Measurements from ENCODE around the gene SERPINF2. TPM values are rescaled to one million over a fixed set of nuclear protein-coding genes. Genes with fewer than 3 reads are reported as not detected.
"Not testable (repeated sequence)": the region's sequence is repeated elsewhere in the genome, so short reads cannot be mapped to it uniquely, and the experiment has no call there.

The SERPINF2 gene
- total RNA-seq, 1 donor from 2014 or later: 20.6 TPM

DNA sequence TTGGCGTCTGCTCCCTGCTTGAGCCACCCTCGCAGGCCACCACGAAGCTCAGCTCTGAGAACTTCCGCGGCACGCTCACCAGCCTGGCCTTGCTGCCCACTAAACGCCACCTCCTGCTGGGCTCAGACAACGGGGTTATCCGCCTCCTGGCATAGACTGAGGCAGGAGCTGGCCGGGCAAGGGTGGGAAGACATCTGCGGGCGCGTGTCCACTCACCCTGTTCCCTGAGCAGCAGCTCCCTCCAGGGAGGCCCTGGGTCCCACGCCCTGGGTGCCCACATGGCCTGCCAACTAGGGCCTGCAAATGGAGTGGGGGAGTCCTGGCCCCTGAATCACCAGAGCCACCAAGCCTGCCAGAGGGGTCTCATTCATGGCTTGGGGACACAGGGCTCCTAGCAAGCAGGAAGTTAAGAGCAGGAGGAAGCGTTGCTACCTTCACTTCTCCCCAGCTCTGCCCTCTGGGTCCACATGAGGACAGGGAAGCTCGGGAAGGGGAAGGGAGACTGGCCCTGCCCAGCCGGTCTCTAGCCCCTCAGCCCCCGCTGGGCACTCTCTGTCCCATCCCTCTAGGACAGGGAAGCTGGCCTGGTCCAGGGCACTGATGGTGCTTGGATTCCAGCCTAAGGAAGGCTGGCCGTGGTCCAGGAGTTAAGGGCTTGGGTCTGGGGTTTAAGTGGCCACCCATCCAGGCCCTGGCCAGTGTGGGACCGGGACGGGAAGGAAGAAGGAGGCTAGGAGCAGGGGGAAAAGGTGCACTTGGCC, 5.0 kb upstream of the SERPINF2 start:
- Histone ChIP-seq H3K27ac (no peak overlapping the region), H3K27me3 (no peaks in the 10 kb centered on the region), H3K36me3 (peaks cover 26 to 42% of the 10 kb centered on the region in 2 donors), H3K9me3 (no peaks in the 10 kb centered on the region), H3K4me3 (no peak overlapping the region), H3K4me1 (no peaks in the 10 kb centered on the region)
- intact Hi-C loops (cut with DNase I): no loop called here
- DNase-seq (ENCODE audit: low spot score in 2 of 2): no peak
- TF ChIP-seq CTCF (IDR thresholded peaks at IDR 0.05): no peak

DNA sequence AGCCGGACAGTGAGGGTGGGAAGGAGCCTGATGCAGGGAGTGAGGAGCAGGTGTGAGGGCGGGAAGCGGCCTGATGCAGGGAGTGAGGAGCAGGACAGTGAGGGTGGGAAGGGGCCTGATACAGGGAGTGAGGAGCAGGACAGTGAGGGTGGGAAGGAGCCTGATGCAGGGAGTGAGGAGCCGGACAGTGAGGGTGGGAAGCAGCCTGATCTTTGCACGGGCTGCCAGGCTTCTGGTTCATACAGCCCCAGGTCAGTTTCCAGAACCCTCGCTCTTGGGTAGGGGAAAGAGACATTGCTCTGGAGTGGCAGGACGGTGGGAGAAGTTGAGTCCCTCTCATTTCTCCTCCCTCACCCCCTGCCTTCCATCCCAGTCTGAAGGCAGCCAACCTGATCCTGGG, 772 bp upstream of the SERPINF2 start:
- H3K4me1 ChIP-seq; H3K27ac ChIP-seq; H3K4me3 ChIP-seq; intact Hi-C loops (cut with DNase I); H3K27me3 ChIP-seq; DNase-seq (ENCODE audit: low spot score in 2 of 2); H3K9me3 ChIP-seq: not testable (repeated sequence)
- peaks cover 11 to 14% of the 10 kb centered on the region in 2 donors for H3K36me3 ChIP-seq

- intact Hi-C loops (cut with DNase I): no loop called here
- no peak overlapping the region for H3K4me3 ChIP-seq
- no peaks in the 10 kb centered on the region for H3K4me1 ChIP-seq
- no peaks in the 10 kb centered on the region for H3K9me3 ChIP-seq
- H3K27me3 ChIP-seq: no peaks in the 10 kb centered on the region
- no peak overlapping the region for H3K27ac ChIP-seq
- no peak for DNase-seq (ENCODE audit: low spot score in 2 of 2)
- H3K36me3 ChIP-seq: peaks cover under 1 to 3% of the 10 kb centered on the region in 2 donors
- TF ChIP-seq CTCF (IDR thresholded peaks at IDR 0.05): no peak
These were observed 393 bp downstream of the SERPINF2 start for GRCh38 chr17:1743088-1743439.

DNA sequence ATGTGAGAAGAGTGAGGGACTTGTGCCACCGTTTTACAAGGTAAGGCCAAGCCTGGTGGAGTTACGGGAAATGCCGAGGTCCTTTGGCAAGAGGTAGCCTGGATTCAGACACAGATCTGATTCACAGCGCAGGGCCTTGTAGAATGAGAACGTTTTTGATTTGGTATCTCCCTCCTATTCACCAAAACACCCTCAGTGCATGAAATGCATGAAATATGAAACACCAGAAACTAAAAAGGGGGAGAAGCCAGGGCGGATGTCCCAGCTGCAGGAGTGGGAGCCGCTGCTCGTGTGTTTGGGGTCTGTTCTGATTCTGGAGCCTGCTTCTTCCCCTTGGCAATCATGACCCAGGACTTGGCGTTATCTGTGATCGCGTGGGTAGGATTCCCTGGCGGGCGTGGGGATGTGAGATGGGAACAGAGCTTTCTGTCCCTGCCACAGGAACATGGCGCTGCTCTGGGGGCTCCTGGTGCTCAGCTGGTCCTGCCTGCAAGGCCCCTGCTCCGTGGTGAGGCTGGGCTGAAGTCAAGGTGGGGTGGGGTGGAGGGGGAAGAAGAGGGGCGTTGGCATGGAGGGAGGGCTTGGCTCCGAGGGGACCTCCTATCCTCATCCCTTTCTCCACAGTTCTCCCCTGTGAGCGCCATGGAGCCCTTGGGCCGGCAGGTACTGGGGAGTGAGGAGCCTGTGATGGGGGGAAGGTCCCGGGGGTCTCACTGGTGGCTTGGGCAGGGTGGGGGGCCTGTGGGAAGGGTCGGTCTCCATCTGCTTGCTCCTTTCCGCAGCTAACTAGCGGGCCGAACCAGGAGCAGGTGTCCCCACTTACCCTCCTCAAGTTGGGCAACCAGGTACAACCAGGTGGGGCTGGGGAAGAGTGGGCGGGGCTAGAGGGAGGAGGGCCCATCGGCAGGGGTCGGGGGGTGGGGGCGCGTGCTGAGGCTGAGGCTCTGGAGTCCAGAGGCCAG, 2.2 kb downstream of the SERPINF2 start:
- H3K27ac ChIP-seq: peak overlapping the region in 1 of 2 donors; percentile 25
- H3K27me3 ChIP-seq: no peaks in the 10 kb centered on the region
- no peaks in the 10 kb centered on the region for H3K36me3 ChIP-seq
- no peak overlapping the region for H3K4me3 ChIP-seq
- no peak for DNase-seq (ENCODE audit: low spot score in 2 of 2)
- no peaks in the 10 kb centered on the region for H3K9me3 ChIP-seq
- no peaks in the 10 kb centered on the region for H3K4me1 ChIP-seq
- intact Hi-C loops (cut with DNase I): no loop called here
- TF ChIP-seq CTCF (IDR thresholded peaks at IDR 0.05): no peak

- Histone ChIP-seq H3K4me1 (no peaks in the 10 kb centered on the region), H3K4me3 (no peak overlapping the region), H3K27me3 (no peaks in the 10 kb centered on the region), H3K9me3 (no peaks in the 10 kb centered on the region), H3K36me3 (no peaks in the 10 kb centered on the region), H3K27ac (no peak overlapping the region)
- intact Hi-C loops (cut with DNase I): no loop called here
- no peak for TF ChIP-seq CTCF (IDR thresholded peaks at IDR 0.05)
- no peak for DNase-seq (ENCODE audit: low spot score in 2 of 2)
These were observed 2.9 kb downstream of the SERPINF2 start for GRCh38 chr17:1745513-1746020.

Data from ascending aorta (tissue), 2 donors.